Measurements from ENCODE around the gene SLF2. TPM values are rescaled to one million over a fixed set of nuclear protein-coding genes. Genes with fewer than 3 reads are reported as not detected.

SLF2 gene
- total RNA-seq, 4 donors from 2014 or later = 9.2 to 23.0 (median 20.1) TPM

GRCh38 chr10:100913470-100913865, 705 bp downstream of the SLF2 start:
- peak overlapping the region; percentile 96 to 99 (median 97) for H3K27ac ChIP-seq
- H3K27me3 ChIP-seq = no peaks in the 10 kb centered on the region
- no peak for ATAC-seq
- peaks cover 8 to 23% of the 10 kb centered on the region in 2 donors for H3K36me3 ChIP-seq
- TF ChIP-seq CTCF (IDR thresholded peaks at IDR 0.05 in 4 of 5, conservative IDR thresholded peaks at IDR 0.05 in 1 of 5) (no peak), POLR2A (IDR thresholded peaks at IDR 0.05) (no peak)
- peaks cover 31 to 33% of the 10 kb centered on the region in 2 donors for H3K4me1 ChIP-seq
- DNase-seq = no peak
- intact Hi-C loops (cut with DNase I; ENCODE audit: low total_unique reads) (loop anchor here (2.0 to 10.0 kb wide), 5 partner anchors 17 to 1289 kb away; partner anchors contain the start of genes KAZALD1, LZTS2 and SLC25A28), in situ Hi-C loops (cut with MboI; ENCODE audit: low sequenced_read_pairs in 4 of 4) (no loop called here)
- peak overlapping the region; percentile 99 to 100 (median 100) for H3K4me3 ChIP-seq
- no peaks in the 10 kb centered on the region for H3K9me3 ChIP-seq

DNA sequence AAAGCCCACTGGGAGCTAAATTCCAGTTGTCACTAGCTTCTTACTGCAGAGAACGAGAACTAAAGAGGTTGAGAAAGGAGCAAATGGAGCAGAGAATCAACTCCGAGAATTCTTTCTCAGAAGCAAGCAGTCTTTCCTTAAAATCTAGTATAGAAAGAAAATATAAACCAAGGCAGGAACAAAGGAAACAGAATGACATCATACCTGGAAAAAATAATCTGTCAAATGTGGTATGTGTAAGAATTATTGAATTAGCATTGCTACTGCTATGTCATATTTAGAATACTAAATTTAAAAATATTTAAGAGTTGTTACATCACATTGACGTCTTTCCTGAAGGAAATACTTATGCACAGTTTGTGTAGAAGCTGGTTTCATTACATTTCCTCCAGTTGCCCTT, 4.3 kb downstream of the SLF2 start:
- in situ Hi-C loops (cut with MboI; ENCODE audit: low sequenced_read_pairs in 4 of 4) = no loop called here
- ATAC-seq (no peak), DNase-seq (no peak)
- TF ChIP-seq POLR2A (IDR thresholded peaks at IDR 0.05) (no peak), CTCF (IDR thresholded peaks at IDR 0.05 in 4 of 5, conservative IDR thresholded peaks at IDR 0.05 in 1 of 5) (no peak)
- Histone ChIP-seq H3K27ac (no peak overlapping the region), H3K4me1 (peaks cover 27% of the 10 kb centered on the region in 2 donors), H3K36me3 (peaks cover 9 to 53% of the 10 kb centered on the region in 2 donors), H3K4me3 (no peak overlapping the region), H3K27me3 (no peaks in the 10 kb centered on the region), H3K9me3 (no peaks in the 10 kb centered on the region)
- intact Hi-C loops (cut with DNase I; ENCODE audit: low total_unique reads) = loop anchor here (10.0 kb wide), 2 partner anchors 542 to 1292 kb away; partner anchors contain the start of gene SLC25A28

DNA sequence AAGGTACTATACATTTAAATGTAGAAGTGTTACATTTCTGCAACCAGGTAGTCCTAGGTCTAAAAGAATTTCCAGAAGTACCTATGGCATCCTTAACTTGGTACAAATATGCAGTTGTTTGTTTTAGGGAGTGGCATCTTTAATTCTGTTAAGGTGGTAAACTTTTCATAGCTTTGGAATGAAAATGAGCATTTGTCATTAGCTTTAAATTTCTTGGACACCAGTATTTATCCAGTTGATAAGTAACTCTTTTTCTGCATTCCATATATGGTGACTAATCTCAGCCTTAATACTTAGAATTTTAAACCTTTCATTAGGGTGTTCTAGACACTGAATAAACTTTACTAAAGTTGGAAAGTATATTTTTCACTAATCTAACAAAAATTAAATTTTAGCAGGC, 10.8 kb downstream of the SLF2 start:
- ATAC-seq (no peak), DNase-seq (no peak)
- peaks cover under 1 to 80% of the 10 kb centered on the region in 2 donors for H3K36me3 ChIP-seq
- no peak overlapping the region for H3K27ac ChIP-seq
- no peaks in the 10 kb centered on the region for H3K9me3 ChIP-seq
- intact Hi-C loops (cut with DNase I; ENCODE audit: low total_unique reads) (no loop called here), in situ Hi-C loops (cut with MboI; ENCODE audit: low sequenced_read_pairs in 4 of 4) (no loop called here)
- H3K4me3 ChIP-seq = no peak overlapping the region
- no peaks in the 10 kb centered on the region for H3K4me1 ChIP-seq
- H3K27me3 ChIP-seq = no peaks in the 10 kb centered on the region
- TF ChIP-seq CTCF (IDR thresholded peaks at IDR 0.05 in 4 of 5, conservative IDR thresholded peaks at IDR 0.05 in 1 of 5) = no peak
- TF ChIP-seq POLR2A (IDR thresholded peaks at IDR 0.05) = no peak

DNA sequence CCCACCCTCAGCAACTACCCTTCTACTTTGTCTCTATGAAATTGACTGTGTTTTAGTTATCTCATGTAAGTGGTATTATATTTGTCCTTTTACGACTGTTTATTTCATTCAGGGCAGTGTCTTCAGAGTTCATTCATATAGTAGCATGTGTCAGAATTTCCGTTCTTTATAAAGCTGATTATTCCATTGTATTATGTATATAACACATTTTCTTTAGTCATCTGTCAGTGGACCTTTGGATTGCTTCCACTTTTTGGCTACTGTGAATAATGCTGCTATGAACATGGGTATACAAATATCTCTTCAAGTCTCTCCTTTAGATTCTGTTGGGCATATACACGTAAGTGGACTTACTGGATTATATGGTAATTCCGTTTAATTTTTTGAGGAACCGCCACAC, 14.5 kb downstream of the SLF2 start:
- no peak overlapping the region for H3K4me3 ChIP-seq
- DNase-seq = no peak
- intact Hi-C loops (cut with DNase I; ENCODE audit: low total_unique reads) = no loop called here
- H3K27ac ChIP-seq = no peak overlapping the region
- H3K4me1 ChIP-seq = peaks cover 18 to 19% of the 10 kb centered on the region in 2 donors
- in situ Hi-C loops (cut with MboI; ENCODE audit: low sequenced_read_pairs in 4 of 4) = no loop called here
- ATAC-seq = no peak
- no peak for TF ChIP-seq CTCF (IDR thresholded peaks at IDR 0.05 in 4 of 5, conservative IDR thresholded peaks at IDR 0.05 in 1 of 5)
- no peak for TF ChIP-seq POLR2A (IDR thresholded peaks at IDR 0.05)
- H3K9me3 ChIP-seq = no peaks in the 10 kb centered on the region
- H3K36me3 ChIP-seq = peaks cover 0 to 82% of the 10 kb centered on the region in 2 donors
- no peaks in the 10 kb centered on the region for H3K27me3 ChIP-seq

DNA sequence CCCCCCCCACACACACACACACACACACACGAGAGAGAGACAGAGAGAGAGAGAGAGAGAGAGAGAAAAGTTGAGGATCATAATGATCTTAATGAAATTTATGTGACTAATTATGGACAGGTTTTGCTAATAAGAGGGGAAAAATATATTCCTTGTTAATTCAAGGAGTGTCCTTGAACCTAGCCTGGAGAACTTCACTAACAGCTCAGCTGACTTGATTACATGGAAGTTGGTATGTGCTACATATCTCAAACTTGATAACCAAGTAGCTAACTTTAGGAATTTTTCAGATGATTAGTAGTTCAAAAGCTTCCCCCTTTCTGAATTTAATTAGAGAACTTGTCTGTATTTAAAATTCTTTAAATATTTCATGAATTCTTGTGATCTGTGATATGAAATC, 15.3 kb downstream of the SLF2 start:
- intact Hi-C loops (cut with DNase I; ENCODE audit: low total_unique reads) (no loop called here), in situ Hi-C loops (cut with MboI; ENCODE audit: low sequenced_read_pairs in 4 of 4) (no loop called here)
- no peak for DNase-seq
- no peak for ATAC-seq
- no peak overlapping the region for H3K27ac ChIP-seq
- TF ChIP-seq POLR2A (IDR thresholded peaks at IDR 0.05) (no peak), CTCF (IDR thresholded peaks at IDR 0.05 in 4 of 5, conservative IDR thresholded peaks at IDR 0.05 in 1 of 5) (no peak)
- H3K4me1 ChIP-seq = peaks cover 18 to 19% of the 10 kb centered on the region in 2 donors
- peaks cover 0 to 84% of the 10 kb centered on the region in 2 donors for H3K36me3 ChIP-seq
- H3K4me3 ChIP-seq = no peak overlapping the region
- no peaks in the 10 kb centered on the region for H3K27me3 ChIP-seq
- H3K9me3 ChIP-seq = no peaks in the 10 kb centered on the region
